ENCODE results near the gene APOL2. TPM values are rescaled to one million over a fixed set of nuclear protein-coding genes. Genes with fewer than 3 reads are reported as not detected.
A peak's percentile ranks its signal among the peaks of the same experiment; 100 is the strongest.
"Not testable (repeated sequence)": the region's sequence is repeated elsewhere in the genome, so short reads cannot be mapped to it uniquely, and the experiment has no call there.

Gene APOL2
- total and polyA plus RNA-seq, 7 experiments from 2014 or later: 13.4 to 133 (median 40.1) TPM

DNA sequence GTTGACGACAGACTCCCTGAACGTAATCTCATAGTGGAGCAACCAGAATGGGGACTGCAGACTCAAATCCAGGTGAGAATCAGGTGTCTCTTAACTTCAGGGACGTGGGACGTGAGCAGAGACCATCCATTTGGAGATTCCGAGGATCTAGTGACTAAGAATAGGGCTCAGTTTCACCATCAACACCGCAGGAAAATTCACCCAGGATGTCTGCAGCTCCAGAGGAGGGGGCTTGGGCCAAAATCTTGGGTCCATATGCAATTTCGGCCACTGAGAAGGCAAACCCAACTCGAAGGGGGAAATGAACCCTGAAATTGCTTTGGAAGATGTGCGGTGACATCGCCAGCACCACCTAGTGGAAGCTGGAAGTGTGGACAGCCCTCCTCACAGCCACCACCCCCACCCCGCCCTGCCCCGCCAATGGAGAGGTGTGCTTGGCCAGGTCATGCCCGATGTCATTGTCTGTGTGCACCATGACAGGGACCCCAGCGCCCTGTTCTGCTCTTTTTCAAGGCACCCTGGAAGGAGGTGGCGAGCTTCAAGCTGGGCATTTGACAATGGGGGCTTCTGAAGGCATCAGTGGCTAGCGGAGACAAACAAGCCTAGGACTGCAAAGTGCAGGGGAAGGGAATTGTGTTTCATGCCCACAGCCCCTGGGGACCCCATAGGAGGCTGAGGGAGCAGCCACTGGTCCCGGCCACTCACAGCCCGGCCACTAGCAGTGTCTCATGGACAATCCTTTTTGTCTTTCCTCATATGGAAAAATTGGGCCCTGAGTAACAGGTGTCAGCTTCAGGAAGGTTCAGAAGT, 38.4 kb upstream of the APOL2 start:
- DNase-seq: peak in 8 of 9 donors; percentile 26 to 66 (median 54)
- peak overlapping the region; percentile 31 to 88 (median 63) for H3K27ac Mint-ChIP-seq
- peaks cover 7 to 19% (median 8%) of the 10 kb centered on the region in 5 donors for H3K36me3 Mint-ChIP-seq
- CTCF ChIA-PET: interaction anchor here (0.7 to 2.2 kb wide), 12 partner anchors 11 to 200 kb away, joined by 3 to 8 read pairs (median 4); partner anchors contain the start of genes APOL1 and APOL2
- Histone ChIP-seq H3K36me3 (ENCODE audit: control insufficient read depth in 2 of 3, insufficient read depth in 3 of 3, low read length in 3 of 3) (peaks cover 0 to 21% (median 6%) of the 10 kb centered on the region in 3 experiments), H3K9me3 (ENCODE audit: control insufficient read depth in 2 of 3, low read length in 3 of 3) (no peaks in the 10 kb centered on the region), H3K4me3 (ENCODE audit: low read length) (no peak overlapping the region), H3K27me3 (ENCODE audit: control insufficient read depth in 2 of 2, insufficient read depth in 2 of 2, low read length in 2 of 2) (no peaks in the 10 kb centered on the region), H3K4me1 (ENCODE audit: control insufficient read depth in 2 of 2, insufficient read depth in 2 of 2, low read length in 2 of 2) (peaks cover 10 to 16% of the 10 kb centered on the region in 2 donors), H3K27ac (ENCODE audit: low read depth, low read length) (no peak overlapping the region)
- peak; percentile 89 for ATAC-seq
- intact Hi-C loops (cut with micrococcal nuclease): loop anchor here (1.0 kb wide), 3 partner anchors 9 to 82 kb away; partner anchors contain the start of gene APOL2 (in 1 of the 2)
- H3K9me3 Mint-ChIP-seq: peaks cover 0 to 16% (median 0%) of the 10 kb centered on the region in 11 donors
- no peaks in the 10 kb centered on the region for H3K27me3 Mint-ChIP-seq
- POLR2A ChIA-PET: interaction anchor here (0.6 to 1.9 kb wide), 7 partner anchors 9 to 125 kb away, joined by 3 to 8 read pairs (median 4); no protein-coding TSS in a partner anchor
- H3K4me1 Mint-ChIP-seq: peaks cover 9 to 24% (median 15%) of the 10 kb centered on the region in 7 donors
- peak overlapping the region in 3 of 10 donors; percentile 12 to 51 (median 21) for H3K4me3 Mint-ChIP-seq

DNA sequence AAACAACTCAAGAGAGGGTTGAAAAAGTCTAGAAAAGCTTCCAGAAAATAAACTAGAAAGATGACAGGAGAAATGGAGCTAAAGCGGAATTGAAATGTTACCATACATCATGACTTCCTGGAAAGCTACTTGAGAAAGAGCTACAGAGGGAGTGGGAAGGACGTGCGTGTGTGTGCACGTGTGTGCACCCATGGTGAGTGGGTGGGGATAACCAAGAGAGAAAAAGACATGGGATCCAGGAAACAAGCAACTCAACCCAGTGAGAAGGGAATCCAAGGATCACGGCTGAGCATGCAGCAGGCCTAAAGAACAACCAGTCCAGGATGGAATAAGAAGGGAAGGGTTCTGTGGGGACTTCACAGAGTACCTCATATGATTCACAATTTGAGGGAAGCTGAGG, 35.2 kb upstream of the APOL2 start:
- no peak overlapping the region for H3K27ac ChIP-seq (ENCODE audit: low read depth, low read length)
- DNase-seq: no peak
- ChIA-PET POLR2A (no interaction called here), CTCF (interaction anchor here (0.5 to 1.5 kb wide), 4 partner anchors 14 to 210 kb away, joined by 3 to 4 read pairs (median 3); partner anchors contain the start of gene APOL2)
- Mint-ChIP-seq H3K36me3 (peaks cover 0 to 6% (median 0%) of the 10 kb centered on the region in 5 donors), H3K4me1 (peaks cover 9 to 24% (median 17%) of the 10 kb centered on the region in 7 donors), H3K4me3 (no peak overlapping the region), H3K27ac (peak overlapping the region in 2 of 9 donors; percentile 10 to 65), H3K27me3 (no peaks in the 10 kb centered on the region), H3K9me3 (peaks cover 0 to 10% (median 0%) of the 10 kb centered on the region in 11 donors)
- no peak overlapping the region for H3K4me3 ChIP-seq (ENCODE audit: low read length)
- no peaks in the 10 kb centered on the region for H3K36me3 ChIP-seq (ENCODE audit: control insufficient read depth in 2 of 3, insufficient read depth in 3 of 3, low read length in 3 of 3)
- no peaks in the 10 kb centered on the region for H3K27me3 ChIP-seq (ENCODE audit: control insufficient read depth in 2 of 2, insufficient read depth in 2 of 2, low read length in 2 of 2)
- intact Hi-C loops (cut with micrococcal nuclease): no loop called here
- H3K4me1 ChIP-seq (ENCODE audit: control insufficient read depth in 2 of 2, insufficient read depth in 2 of 2, low read length in 2 of 2): peaks cover 10 to 16% of the 10 kb centered on the region in 2 donors
- no peak for ATAC-seq
- no peaks in the 10 kb centered on the region for H3K9me3 ChIP-seq (ENCODE audit: control insufficient read depth in 2 of 3, low read length in 3 of 3)

- POLR2A ChIA-PET; H3K9me3 Mint-ChIP-seq; H3K4me3 ChIP-seq (ENCODE audit: low read length); H3K9me3 ChIP-seq (ENCODE audit: control insufficient read depth in 2 of 3, low read length in 3 of 3); H3K36me3 ChIP-seq (ENCODE audit: control insufficient read depth in 2 of 3, insufficient read depth in 3 of 3, low read length in 3 of 3); H3K27ac Mint-ChIP-seq; intact Hi-C loops (cut with micrococcal nuclease); H3K27me3 Mint-ChIP-seq; DNase-seq; H3K27ac ChIP-seq (ENCODE audit: low read depth, low read length); H3K27me3 ChIP-seq (ENCODE audit: control insufficient read depth in 2 of 2, insufficient read depth in 2 of 2, low read length in 2 of 2); H3K4me3 Mint-ChIP-seq; H3K4me1 ChIP-seq (ENCODE audit: control insufficient read depth in 2 of 2, insufficient read depth in 2 of 2, low read length in 2 of 2); ATAC-seq: not testable (repeated sequence)
- peaks cover 3 to 19% (median 10%) of the 10 kb centered on the region in 5 donors for H3K36me3 Mint-ChIP-seq
- H3K4me1 Mint-ChIP-seq: peaks cover 0 to 15% (median 9%) of the 10 kb centered on the region in 7 donors
- CTCF ChIA-PET: interaction anchor here (0.8 kb wide), 1 partner anchor 33 kb away, joined by 3 read pairs; the partner anchor contains the start of gene APOL2
These were observed 32.6 kb upstream of the APOL2 start for GRCh38 chr22:36271951-36272350.

- H3K27me3 Mint-ChIP-seq; H3K4me3 ChIP-seq (ENCODE audit: low read length); H3K27ac ChIP-seq (ENCODE audit: low read depth, low read length); ATAC-seq; H3K9me3 ChIP-seq (ENCODE audit: control insufficient read depth in 2 of 3, low read length in 3 of 3); H3K4me1 ChIP-seq (ENCODE audit: control insufficient read depth in 2 of 2, insufficient read depth in 2 of 2, low read length in 2 of 2); H3K27me3 ChIP-seq (ENCODE audit: control insufficient read depth in 2 of 2, insufficient read depth in 2 of 2, low read length in 2 of 2); intact Hi-C loops (cut with micrococcal nuclease); H3K4me3 Mint-ChIP-seq; H3K9me3 Mint-ChIP-seq; POLR2A ChIA-PET; DNase-seq; H3K36me3 ChIP-seq (ENCODE audit: control insufficient read depth in 2 of 3, insufficient read depth in 3 of 3, low read length in 3 of 3): not testable (repeated sequence)
- Mint-ChIP-seq H3K27ac (peak overlapping the region in 1 of 9 donors; percentile 6), H3K4me1 (peaks cover 0 to 15% (median 8%) of the 10 kb centered on the region in 7 donors), H3K36me3 (peaks cover 3 to 21% (median 13%) of the 10 kb centered on the region in 5 donors)
- CTCF ChIA-PET: interaction anchor here (0.8 kb wide), 1 partner anchor 32 kb away, joined by 3 read pairs; the partner anchor contains the start of gene APOL2
These were observed 31.9 kb upstream of the APOL2 start for GRCh38 chr22:36271231-36271630.

DNA sequence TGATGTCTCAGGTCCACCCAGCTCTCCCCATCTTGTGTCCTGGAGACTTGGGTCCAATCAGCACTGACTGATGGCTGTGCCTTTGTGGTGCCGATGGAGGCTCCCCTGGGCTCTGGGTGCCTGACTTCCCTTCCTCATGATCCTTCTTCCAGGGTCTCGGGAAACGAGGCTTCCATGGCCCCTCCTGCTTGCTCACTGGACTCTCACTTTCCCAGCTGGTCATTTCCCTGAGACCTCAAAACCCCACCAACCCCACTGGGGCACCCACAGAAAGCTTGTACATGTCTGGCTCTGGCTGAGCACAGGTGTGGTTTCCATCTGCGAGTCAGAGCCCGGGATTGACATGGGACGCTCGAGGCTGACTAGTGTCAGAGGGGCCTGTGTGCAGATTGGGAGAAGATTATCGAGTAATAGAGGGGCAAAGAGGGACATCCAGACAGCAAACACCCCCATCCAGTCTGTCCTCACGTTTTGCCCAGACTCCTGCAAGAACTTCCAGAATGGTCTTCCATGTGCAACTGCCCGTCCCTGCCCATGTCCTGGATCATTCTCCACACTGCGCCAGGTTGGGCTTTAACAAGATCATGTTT, 28.7 kb upstream of the APOL2 start:
- H3K27ac Mint-ChIP-seq: no peak overlapping the region
- H3K27me3 Mint-ChIP-seq: no peaks in the 10 kb centered on the region
- peaks cover 0 to 3% (median 0%) of the 10 kb centered on the region in 11 donors for H3K9me3 Mint-ChIP-seq
- H3K4me3 Mint-ChIP-seq: no peak overlapping the region
- DNase-seq (no peak), ATAC-seq (no peak)
- Histone ChIP-seq H3K27ac (ENCODE audit: low read depth, low read length) (no peak overlapping the region), H3K9me3 (ENCODE audit: control insufficient read depth in 2 of 3, low read length in 3 of 3) (no peaks in the 10 kb centered on the region), H3K36me3 (ENCODE audit: control insufficient read depth in 2 of 3, insufficient read depth in 3 of 3, low read length in 3 of 3) (peaks cover 5 to 29% (median 6%) of the 10 kb centered on the region in 3 experiments), H3K27me3 (ENCODE audit: control insufficient read depth in 2 of 2, insufficient read depth in 2 of 2, low read length in 2 of 2) (no peaks in the 10 kb centered on the region), H3K4me3 (ENCODE audit: low read length) (no peak overlapping the region), H3K4me1 (ENCODE audit: control insufficient read depth in 2 of 2, insufficient read depth in 2 of 2, low read length in 2 of 2) (no peaks in the 10 kb centered on the region)
- CTCF ChIA-PET: no interaction called here
- peaks cover 7 to 47% (median 21%) of the 10 kb centered on the region in 5 donors for H3K36me3 Mint-ChIP-seq
- POLR2A ChIA-PET: no interaction called here
- intact Hi-C loops (cut with micrococcal nuclease): no loop called here
- peaks cover 0 to 12% (median 0%) of the 10 kb centered on the region in 7 donors for H3K4me1 Mint-ChIP-seq

GRCh38 chr22:36267058-36267457, 27.7 kb upstream of the APOL2 start:
- POLR2A ChIA-PET: no interaction called here

More at GRCh38 chr22:36267058-36267457, 27.7 kb upstream of the APOL2 start:
- Mint-ChIP-seq H3K4me3 (no peak overlapping the region), H3K27ac (peak overlapping the region in 1 of 9 donors; percentile 29), H3K27me3 (no peaks in the 10 kb centered on the region), H3K9me3 (peaks cover 0 to 3% (median 0%) of the 10 kb centered on the region in 11 donors), H3K4me1 (peaks cover 0 to 12% (median 0%) of the 10 kb centered on the region in 7 donors), H3K36me3 (peaks cover 7 to 55% (median 25%) of the 10 kb centered on the region in 5 donors)
- intact Hi-C loops (cut with micrococcal nuclease): no loop called here
- no peak for DNase-seq
- CTCF ChIA-PET: interaction anchor here (0.5 to 1.3 kb wide), 4 partner anchors 12 to 176 kb away, joined by 3 to 4 read pairs (median 3); no protein-coding TSS in a partner anchor
- no peaks in the 10 kb centered on the region for H3K27me3 ChIP-seq (ENCODE audit: control insufficient read depth in 2 of 2, insufficient read depth in 2 of 2, low read length in 2 of 2)
- ATAC-seq: no peak
- H3K4me1 ChIP-seq (ENCODE audit: control insufficient read depth in 2 of 2, insufficient read depth in 2 of 2, low read length in 2 of 2): no peaks in the 10 kb centered on the region
- no peak overlapping the region for H3K4me3 ChIP-seq (ENCODE audit: low read length)
- H3K9me3 ChIP-seq (ENCODE audit: control insufficient read depth in 2 of 3, low read length in 3 of 3): no peaks in the 10 kb centered on the region
- H3K36me3 ChIP-seq (ENCODE audit: control insufficient read depth in 2 of 3, insufficient read depth in 3 of 3, low read length in 3 of 3): peaks cover 6 to 38% (median 6%) of the 10 kb centered on the region in 3 experiments
- no peak overlapping the region for H3K27ac ChIP-seq (ENCODE audit: low read depth, low read length)

Measured in naive thymus-derived CD4-positive, alpha-beta T cell (primary cell).